CD4-positive, alpha-beta T cell treated with Interleukin-4 for 4 hours (primary cell): ENCODE measurements around the gene ASB1.
"Not testable (repeated sequence)": the region's sequence is repeated elsewhere in the genome, so short reads cannot be mapped to it uniquely, and the experiment has no call there.

Experiments
- DNase-seq: peaks from one replicate; pipeline ENCODE4 v3.0.0-alpha.2; 2020

ASB1 gene

GRCh38 chr2:238404406-238405216, 22.1 kb upstream of the ASB1 start:
- no peak for DNase-seq

GRCh38 chr2:238405217-238405555, 21.5 kb upstream of the ASB1 start:
- not testable (repeated sequence) for DNase-seq

- no peak for DNase-seq
Observed at GRCh38 chr2:238406221-238406997, 20.3 kb upstream of the ASB1 start.

GRCh38 chr2:238406998-238407285, 19.8 kb upstream of the ASB1 start:
- no peak for DNase-seq

GRCh38 chr2:238407566-238407965, 19.2 kb upstream of the ASB1 start:
- no peak for DNase-seq

- no peak for DNase-seq
Observed at GRCh38 chr2:238408615-238409340, 17.9 kb upstream of the ASB1 start.

- DNase-seq: no peak
Observed at GRCh38 chr2:238409341-238410199, 17.2 kb upstream of the ASB1 start.

- DNase-seq: no peak
Observed at GRCh38 chr2:238412067-238412767, 14.5 kb upstream of the ASB1 start.

- no peak for DNase-seq
Observed at GRCh38 chr2:238413368-238413767, 13.4 kb upstream of the ASB1 start.

- DNase-seq: peak; percentile 17
Observed at GRCh38 chr2:238415036-238415764, 11.5 kb upstream of the ASB1 start.

GRCh38 chr2:238415893-238416292, 10.8 kb upstream of the ASB1 start:
- no peak for DNase-seq

- DNase-seq: no peak
Observed at GRCh38 chr2:238418196-238418998, 8.3 kb upstream of the ASB1 start.

- DNase-seq: no peak
Observed at GRCh38 chr2:238418999-238419546, 7.7 kb upstream of the ASB1 start.

GRCh38 chr2:238420442-238420841, 6.3 kb upstream of the ASB1 start:
- DNase-seq: no peak

- no peak for DNase-seq
Observed at GRCh38 chr2:238420878-238421694, 5.6 kb upstream of the ASB1 start.

- no peak for DNase-seq
Observed at GRCh38 chr2:238421695-238422035, 5.1 kb upstream of the ASB1 start.

GRCh38 chr2:238422285-238422684, 4.4 kb upstream of the ASB1 start:
- no peak for DNase-seq

GRCh38 chr2:238422940-238423339, 3.8 kb upstream of the ASB1 start:
- DNase-seq: no peak

GRCh38 chr2:238423561-238424312, 3.0 kb upstream of the ASB1 start:
- DNase-seq: no peak
